NCI-H2196 treated with DMSO at 0.1 percent for 48 hours (cell line): Measurements from ENCODE around the gene KRTAP5-2.
"Not testable (repeated sequence)": the region's sequence is repeated elsewhere in the genome, so short reads cannot be mapped to it uniquely, and the experiment has no call there.

ENCODE experiments used
- DNase-seq: peaks from one replicate; lab custom pipeline; 2025; ENCODE audit not compliant: unreplicated experiment; lab: John Stamatoyannopoulos, UW

KRTAP5-2 gene

DNA sequence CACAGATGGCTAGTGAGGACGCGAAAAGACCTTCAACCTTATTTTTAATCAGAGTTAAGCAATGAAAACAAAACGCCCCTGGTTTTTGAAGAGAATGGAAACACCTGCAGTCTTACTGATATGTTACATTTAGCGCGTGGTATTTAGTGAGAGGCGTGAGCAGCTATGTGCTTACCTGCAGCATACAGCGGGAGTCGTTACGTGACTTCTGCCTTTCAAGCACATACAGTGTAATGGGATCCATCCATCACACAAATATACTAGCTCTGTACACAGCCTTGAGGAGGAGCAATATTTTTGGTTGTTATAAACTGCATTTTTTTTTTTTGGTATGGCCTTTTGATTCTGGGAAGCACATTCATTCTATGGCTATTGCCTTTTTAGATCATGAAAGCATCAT is 5.5 kb downstream of the KRTAP5-2 start:
- no peak for DNase-seq

DNA sequence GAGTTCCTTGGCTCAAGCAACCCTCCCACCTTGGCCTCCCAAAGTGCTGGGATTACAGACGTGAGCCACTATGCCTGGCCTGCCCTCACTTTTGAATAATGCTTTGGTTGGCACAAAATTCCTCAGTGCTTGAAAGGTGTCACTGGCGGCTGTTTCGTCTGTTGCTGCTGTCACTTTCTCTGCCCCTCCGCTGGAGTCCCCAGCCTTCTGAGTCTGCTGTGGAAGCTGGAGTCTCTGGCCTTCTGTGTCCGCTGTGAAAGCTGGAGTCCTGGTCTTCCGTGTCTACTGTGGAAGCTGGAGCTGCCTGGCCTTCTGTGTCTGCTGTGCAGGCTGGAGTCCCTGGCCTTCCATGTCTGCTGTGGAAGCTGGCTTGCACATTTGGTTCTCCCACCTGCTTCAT is 8.1 kb downstream of the KRTAP5-2 start:
- DNase-seq: no peak

DNA sequence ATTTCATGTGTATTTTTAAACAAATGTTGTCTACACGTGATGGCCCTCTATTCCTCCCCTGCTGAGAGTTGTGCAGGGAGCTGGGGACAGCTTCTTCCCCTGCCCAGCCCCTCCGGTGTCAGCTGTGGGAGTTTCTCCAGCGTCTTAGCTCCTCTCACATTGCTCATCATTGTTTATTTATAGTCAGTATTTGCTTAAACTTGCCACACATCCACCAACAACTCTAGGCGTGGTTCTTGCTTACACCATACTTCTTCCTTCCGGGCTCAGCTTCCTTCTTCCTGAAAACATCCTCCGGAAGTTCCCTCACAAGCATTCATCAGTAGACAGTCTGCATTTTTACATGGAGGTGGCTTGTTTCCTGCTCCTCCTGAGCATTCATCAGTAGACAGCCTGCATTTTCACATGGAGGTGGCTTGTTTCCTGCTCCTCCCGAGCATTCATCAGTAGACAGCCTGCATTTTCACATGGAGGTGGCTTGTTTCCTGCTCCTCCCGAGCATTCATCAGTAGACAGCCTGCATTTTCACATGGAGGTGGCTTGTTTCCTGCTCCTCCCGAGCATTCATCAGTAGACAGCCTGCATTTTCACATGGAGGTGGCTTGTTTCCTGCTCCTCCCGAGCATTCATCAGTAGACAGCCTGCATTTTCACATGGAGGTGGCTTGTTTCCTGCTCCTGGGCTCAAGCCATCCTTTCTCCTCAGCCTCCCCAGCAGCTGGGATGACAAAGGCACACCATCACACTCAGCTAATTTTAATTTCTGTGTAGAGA is 8.7 kb downstream of the KRTAP5-2 start:
- not testable (repeated sequence) for DNase-seq

DNA sequence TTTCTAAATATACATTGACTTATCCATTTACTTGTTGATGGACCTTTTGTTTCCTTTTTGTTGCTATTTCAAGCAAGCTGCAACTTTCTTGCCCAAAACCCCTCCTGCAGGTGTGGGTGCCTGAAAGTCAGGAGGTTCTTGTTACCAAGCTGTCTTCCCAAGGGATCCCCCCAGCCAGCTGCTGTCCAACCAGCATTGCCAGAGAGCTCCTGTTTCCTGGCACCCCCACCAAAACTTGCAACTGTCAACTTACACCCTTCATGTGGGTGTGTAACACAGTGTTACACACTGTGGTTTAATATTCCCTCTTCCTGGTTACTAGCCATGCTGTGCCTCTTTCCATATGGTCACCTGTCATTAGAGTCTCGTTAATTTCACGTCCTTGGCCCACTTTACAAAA is 11.4 kb downstream of the KRTAP5-2 start:
- DNase-seq: no peak

DNA sequence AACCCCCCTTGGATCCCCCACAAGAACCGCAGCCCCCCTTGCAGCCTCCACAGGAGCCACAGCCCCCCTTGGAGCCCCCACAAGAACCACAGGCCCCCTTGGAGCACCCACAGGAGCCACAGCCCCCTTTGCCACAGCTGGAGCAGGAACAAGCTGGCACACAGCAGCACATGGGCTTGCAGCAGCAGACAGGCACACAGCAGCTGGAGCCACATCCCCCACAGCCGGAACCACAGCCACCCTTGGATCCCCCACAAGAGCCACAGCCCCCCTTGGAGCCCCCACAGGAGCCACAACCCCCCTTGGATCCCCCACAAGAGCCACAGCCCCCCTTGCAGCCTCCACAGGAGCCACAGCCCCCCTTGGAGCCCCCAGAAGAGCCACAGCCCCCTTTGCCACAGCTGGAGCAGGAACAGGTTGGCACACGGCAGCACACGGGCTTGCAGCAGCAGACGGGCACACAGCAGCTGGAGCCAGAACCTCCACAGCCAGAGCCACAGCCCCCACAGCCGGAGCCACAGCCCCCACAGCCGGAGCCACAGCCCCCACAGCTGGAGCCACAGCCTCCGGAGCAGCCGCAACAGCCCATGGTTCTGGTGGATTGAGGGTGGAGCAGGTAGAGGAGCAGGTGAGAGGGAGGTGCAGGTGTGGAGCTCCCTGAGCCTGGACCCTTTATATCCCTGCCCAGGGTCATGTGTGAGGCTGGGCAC is 13.3 kb downstream of the KRTAP5-2 start, which contains the start of gene KRTAP5-1:
Gene KRTAP5-1, minus strand, starts transcription at position 623 of the 710 bp plus-strand sequence. Its CDS starts 34 bp downstream, at position 589.
- not testable (repeated sequence) for DNase-seq

DNA sequence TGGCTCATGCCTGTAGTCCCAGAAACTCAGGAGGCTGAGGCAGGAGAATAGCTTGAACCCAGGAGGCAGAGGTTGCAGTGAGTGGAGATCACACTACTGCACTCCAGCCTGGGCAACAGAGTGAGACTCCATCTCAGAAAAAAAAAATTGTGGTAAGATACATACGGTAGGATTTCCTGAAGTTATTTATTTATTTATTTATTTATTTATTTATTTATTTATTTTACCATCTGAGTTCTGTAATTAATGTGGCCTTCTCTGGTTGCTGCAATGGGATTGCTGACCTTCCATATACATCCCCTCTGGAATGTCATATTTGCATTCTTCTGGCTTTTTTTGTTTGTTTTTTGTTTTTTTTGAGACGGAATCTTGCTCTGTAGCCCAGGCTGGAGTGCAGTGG is 15.2 kb downstream of the KRTAP5-2 start:
- DNase-seq: not testable (repeated sequence)

DNA sequence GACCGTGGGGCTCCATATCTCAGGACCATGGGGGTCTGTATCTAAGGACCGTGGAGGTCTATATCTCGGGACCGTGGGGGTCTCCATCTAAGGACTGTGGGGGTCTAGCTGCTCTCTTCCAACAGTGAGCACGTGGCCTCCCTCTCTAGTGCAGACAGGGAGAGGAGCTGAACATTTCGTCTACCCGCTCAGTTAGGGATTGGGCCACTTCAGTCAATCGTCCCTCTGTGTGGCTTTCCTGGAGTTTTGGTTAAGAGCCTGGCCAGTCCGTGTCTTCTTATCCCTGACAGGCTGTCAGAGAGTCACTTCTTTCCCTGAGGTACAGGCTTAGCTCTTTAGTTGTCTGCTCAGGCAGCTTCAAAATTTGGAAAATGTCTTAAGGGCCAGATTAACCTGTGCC is 16.1 kb downstream of the KRTAP5-2 start:
- DNase-seq: no peak

DNA sequence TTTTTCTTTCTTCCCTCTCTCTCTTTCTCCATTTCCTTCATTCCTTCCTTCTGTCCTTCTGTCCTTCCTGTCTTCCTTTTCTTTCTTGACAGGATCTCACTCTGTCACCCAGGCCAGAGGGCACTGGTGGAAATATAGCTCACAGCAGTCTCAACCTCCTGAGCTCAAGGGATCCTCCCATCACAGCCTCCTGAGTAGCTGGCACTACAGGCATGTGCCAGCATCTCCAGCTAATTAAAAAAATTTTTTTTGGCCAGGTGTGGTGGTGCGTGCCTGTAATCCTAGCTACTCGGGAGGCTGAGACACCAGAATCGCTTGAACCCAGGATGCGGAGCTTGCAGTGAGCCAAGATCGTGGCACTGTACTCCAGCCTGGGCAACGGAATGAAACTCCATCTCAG is 21.3 kb downstream of the KRTAP5-2 start:
- DNase-seq: no peak

DNA sequence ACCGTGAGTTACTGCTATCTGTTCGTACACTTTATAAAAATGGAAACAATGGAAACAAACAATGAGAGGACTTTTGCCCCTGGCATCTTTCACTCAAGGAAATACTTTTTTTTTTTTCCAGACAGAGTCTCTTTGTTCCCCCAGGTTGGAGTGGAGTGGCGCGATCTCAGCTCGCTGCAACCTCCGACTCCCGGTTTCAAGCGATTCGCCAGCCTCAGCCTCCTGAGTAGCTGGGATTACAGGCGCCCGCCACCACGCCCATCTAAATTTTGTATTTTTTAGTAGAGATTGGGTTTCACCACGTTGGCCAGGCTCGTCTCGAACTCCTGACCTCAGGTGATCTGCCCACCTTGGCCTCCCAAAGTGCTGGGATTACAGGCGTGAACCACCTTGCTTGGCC is 22.3 kb downstream of the KRTAP5-2 start:
- DNase-seq: not testable (repeated sequence)

DNA sequence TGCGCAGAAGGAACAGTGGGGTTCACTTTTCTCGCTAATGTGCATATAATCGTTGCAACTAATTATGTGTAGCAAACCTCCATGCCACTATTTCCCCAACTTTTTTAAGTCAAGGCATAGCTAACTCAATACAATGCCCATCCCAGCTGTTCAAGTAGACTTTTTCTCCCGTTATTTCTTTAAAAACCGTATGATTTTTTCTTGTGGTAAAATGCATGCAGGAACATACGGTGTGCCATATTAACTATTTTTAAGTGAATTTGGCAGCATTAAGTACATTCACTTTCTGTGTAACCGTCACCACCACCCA is 23.2 kb downstream of the KRTAP5-2 start:
- no peak for DNase-seq

DNA sequence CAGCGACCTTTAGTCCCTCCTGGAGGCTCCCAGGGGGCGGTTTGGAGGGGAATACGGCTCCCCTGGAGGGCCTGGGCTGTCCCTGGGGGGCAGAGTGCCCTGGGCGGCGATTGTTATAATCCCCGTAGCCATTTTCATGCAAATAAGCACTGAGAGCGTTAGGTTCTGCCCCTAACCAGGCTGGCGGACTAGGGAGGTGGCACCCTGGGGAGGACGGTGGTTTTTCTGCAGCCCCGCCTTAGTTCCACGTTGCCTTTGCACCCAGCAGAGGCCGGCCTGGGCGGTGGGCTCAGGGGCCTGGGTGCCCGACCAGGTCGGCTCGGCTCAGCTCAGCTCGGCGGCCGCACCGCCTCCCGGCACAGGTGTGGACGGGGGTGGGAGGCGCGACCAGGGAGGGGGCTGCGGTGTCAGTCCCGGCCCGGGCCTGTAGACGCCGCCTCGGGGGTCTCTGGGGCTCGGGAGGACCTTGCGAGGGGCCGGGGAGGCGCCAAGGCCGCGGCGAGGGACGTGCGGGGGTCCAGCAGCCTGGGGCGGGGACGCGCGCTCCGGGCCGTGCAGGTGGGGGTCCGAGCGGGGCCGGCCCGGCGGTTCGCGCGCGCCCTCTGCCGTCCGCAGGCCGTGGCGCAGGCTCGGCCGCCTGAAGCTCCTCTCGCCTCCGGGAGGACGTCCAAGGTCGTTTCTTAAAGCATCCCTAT is 23.7 kb downstream of the KRTAP5-2 start:
- peak; percentile 12 for DNase-seq

DNA sequence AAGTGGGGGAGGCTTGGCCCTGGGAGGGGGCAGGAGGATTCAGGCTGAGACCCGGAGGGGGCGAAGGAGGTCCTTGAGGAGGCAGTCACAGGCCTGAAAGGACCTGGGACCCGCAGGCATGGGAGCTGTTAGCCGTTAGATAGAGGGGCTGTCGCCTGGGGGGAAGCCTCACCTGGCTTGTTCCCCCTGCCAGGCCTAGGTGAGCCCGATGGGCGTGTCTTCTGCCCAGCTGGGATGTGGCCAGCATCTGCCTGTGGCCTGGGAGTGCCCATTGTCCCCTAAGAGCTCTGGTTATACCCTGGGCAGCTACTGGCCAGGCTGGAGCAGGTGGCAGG is 24.2 kb downstream of the KRTAP5-2 start:
- peak; percentile 90 for DNase-seq

DNA sequence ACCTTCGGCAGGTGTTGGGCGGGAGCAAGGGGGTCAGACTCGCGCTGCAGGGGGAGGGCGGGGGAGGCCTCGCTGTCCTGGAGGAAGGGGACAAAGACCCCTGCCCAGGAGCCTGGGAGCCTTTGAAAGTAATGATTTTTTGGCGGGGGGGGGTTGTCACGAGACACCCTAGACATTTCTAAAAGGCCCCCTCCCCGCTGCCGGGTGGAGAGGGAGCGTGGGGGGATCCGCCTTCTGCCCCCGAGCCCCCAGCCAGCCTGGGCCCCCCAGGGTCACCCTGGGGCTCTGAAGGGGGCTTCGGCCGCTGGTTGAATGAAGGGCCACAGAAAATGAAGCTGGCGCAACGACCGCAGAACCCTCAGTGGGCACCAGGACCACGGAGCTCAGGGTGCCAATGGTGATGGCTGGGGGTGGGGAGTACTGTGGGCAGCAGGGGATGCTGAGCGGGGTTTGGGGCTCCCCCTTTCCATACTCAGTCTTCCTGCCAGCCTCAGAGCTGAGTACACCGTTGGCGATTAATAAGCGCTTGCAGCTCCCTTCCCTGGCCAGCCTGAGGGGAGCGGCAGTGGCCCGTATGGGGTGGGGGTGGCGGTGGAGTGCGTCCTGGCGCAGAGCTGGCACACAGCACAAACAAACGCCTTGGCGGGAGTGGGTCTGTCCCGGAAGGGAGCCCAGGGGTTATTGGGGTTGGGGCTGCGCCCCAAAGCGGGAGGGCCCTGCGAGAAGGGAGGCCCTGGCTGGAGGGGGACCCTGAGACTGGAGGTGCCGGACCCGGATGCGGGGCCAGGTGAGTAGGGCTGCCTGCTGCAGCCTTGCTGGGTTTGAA is 24.8 kb downstream of the KRTAP5-2 start:
- peak; percentile 51 for DNase-seq

DNA sequence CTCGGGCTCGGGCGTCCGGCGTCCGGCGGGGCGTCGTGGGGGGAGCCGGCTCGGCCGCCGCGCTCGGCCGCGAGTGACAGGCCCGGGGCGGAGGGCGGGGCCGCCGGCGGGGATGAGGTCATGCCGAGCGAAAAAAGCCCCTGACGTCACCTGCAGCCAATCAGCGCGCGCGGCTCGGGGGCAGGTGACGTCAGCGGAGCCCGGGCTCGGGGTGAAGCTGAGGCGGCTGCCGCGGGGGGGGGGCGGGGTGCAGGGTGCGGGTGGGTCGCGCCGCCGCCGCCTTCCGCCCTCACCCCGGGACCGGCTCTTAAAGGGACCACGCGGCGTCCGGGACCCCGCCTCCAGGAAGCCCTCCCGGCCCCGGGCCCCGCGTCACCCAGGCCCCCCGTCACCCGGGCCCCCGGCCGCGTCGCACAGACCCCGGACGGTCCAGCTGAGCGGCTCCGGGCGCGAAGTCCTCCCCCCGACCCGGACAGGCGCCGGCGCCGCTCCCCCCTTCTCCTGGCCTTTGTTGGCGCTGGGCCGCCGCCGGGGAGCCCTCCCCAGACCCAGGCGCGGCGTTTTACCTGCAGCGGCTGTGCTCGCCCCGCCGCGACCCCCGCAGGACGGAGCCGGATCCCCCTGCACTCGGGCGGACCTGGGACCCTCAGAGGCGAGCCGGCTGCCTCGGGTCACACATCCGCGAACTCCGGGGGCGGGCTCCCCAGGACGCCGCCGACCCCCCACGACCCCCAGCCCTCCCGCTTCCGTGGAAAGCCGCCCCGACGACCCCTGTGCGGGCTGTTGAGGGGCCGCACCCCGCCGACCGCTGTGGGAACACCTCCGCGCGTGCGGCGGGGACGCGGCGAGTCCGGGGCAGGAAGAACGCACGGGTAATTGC is 25.7 kb downstream of the KRTAP5-2 start, which contains the start of gene DUSP8:
Gene DUSP8, minus strand, starts transcription at position 75 of the 880 bp plus-strand sequence. CDS start 6,445 bp downstream, outside the sequence.
- DNase-seq: peak; percentile 85

DNA sequence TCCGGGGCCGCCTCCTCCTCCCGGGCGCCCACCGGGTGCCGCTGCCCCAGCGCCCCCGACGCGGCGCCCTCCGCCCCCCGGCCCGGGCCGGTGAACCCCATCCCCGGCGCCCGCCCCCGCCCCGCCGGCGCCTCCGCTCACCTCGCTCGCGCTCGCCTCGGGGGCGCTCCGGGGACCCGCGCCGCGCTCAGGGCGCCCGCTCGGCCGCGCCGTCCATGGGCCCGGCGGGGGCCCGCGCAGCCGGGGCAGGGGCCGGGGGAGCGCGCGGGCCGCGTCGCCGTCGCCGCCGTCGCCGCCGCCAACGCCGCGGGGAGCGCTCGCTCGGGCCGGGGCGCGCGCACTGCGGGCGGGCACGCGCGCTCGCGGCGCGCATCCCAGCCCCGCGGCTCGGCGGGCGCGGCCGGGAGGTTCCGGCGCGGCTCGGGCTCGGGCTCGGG is 26.3 kb downstream of the KRTAP5-2 start:
- DNase-seq: no peak

DNA sequence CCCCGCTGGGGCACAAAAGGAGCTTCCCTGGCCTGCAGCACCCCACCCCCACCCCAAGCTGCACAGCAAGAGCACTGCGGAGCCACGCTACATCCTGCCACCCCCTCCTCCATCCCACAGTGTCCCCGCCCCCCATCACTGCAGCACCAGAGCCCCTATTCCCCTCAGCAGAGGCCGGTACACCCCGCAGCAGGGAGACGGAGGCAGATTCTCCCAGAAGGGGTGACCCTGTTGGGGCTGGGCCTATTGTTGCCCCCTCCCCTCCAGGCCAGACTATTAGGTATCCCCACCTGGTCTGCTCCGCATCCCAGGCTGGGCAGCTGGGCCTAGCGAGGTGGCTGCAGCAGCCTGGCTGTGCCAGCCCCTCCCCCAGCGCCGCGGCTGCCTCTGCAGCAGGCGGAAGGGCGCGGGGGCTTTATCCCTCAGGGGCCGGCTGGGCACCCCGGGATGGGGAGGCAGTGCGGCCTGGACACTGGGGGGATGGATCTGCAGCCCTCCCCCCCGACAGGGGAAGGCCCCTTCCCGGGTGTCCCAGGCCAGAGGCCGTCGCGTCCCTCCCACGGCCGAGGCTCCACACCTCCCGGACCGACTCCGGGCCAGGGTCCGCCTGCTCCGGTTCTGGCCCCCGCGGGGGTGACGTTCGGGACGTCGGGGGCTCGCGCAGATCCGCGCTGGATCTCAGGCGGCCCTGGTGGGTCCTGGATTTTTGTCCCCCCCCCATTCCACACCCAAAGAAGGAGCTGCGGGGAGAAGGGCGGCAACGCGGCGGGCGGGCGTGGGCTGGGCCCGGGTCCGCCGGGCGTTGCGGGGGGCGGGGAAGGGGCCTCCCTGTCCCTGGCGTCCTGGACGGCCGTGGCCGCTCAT is 27.0 kb downstream of the KRTAP5-2 start:
- DNase-seq: no peak

DNA sequence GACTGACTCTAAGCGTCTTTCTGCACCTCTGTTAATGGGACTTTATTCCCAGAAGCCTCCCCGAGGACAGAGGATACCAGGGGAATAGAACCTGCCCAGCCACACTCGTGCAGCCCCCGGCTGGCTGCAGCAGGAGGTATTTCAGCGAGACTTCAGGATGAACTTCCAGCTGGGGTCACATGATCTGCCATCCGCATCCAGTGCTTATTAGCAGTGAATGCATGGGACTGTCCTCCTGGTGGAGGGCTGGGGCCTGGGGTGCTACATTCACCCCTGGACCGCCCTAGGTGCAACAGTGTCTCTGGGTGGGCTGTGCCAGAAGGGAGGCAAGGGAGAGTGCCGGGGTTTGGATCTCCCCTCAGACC is 27.6 kb downstream of the KRTAP5-2 start:
- no peak for DNase-seq

DNA sequence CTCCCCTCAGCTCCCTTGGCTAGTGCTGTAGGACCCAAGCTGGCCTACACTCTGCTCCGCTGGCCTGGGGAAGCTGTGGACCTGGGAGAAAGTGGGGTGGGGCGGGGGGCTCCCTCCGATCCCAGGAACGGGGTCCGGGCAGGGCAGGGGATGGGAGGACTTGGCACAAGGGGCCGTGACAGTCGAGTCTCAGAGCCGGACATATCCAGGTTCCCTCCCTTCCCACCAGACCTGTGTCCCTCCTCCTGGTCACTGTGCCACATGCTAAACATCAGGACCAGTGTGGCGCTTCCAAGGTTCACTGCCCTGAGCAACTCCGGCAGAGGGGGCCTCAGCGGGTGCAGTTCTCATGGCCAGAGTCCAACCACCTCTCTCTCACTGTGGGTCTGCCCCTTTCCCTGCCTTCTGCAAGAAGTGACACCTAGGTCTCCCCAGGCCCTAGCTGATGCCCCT is 28.1 kb downstream of the KRTAP5-2 start:
- DNase-seq: no peak

DNA sequence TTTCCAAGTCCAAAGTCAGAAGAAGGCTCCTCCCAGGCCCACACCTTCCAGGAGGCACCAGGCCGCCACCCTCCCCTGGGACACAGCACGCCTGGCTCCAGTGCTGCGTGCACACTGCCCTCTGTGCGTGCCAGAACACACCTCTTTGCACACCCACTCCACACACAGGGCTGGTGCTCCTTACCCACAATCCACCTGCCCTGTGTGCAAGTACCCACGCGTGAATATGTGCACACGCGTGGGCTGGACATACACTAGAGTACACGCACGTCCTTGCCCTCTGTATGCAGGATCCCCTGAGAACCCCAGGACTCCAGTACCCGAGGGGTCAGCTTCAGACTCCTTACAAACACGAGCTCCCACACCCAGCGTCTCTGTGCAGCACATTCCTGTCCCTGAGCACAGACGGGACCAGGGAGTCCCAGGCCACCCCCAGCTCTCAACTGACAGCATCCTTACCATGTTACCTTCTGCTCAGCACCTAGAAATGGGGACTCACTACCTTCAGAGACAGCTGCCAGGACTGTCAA is 28.8 kb downstream of the KRTAP5-2 start:
- DNase-seq: no peak
